H9 (cell line): ENCODE measurements around the gene BRSK1. TPM values are rescaled to one million over a fixed set of nuclear protein-coding genes. Genes with fewer than 3 reads are reported as not detected.

ENCODE experiments used
- DNase-seq: peaks from one replicate; pipeline ENCODE4 v3.0.0-alpha.2; 2017
- H2AFZ ChIP-seq: one replicate; pipeline ENCODE4 v1.6.1; 2013; ENCODE audit warnings: mild to moderate bottlenecking, low read length, control low read depth, moderate library complexity
- H2AK5ac ChIP-seq: 2 replicates; pipeline ENCODE4 v1.6.1; 2013; ENCODE audit warnings: low read length, control low read depth, mixed read lengths; ENCODE audit not compliant: insufficient read length
- H2BK120ac ChIP-seq: one replicate; pipeline ENCODE4 v1.6.1; 2013; ENCODE audit warnings: low read depth, mild to moderate bottlenecking, low read length, control low read depth, inconsistent platforms; ENCODE audit not compliant: poor library complexity, severe bottlenecking
- H2BK12ac ChIP-seq: 2 replicates; pipeline ENCODE4 v1.6.1; 2013; ENCODE audit warnings: low read length, control low read depth, mixed read lengths, low read depth; ENCODE audit not compliant: insufficient read length
- H2BK15ac ChIP-seq: 2 replicates; pipeline ENCODE4 v1.6.1; 2013; ENCODE audit warnings: low read depth, low read length, control low read depth
- H2BK20ac ChIP-seq: one replicate; pipeline ENCODE4 v1.6.1; 2013; ENCODE audit warnings: low read depth, mild to moderate bottlenecking, low read length, control low read depth, inconsistent platforms; ENCODE audit not compliant: poor library complexity, severe bottlenecking
- H2BK5ac ChIP-seq: 2 replicates; pipeline ENCODE4 v1.6.1; 2013; ENCODE audit warnings: low read length, control low read depth, mixed read lengths; ENCODE audit not compliant: insufficient read length
- H3K14ac ChIP-seq: 2 replicates; pipeline ENCODE4 v1.6.1; 2013; ENCODE audit warnings: low read length, control low read depth; ENCODE audit not compliant: insufficient read depth
- H3K18ac ChIP-seq: 2 replicates; pipeline ENCODE4 v1.6.1; 2013; ENCODE audit warnings: low read depth, mild to moderate bottlenecking, mixed read lengths, low read length, control low read depth; ENCODE audit not compliant: insufficient read length
- H3K23ac ChIP-seq: 2 replicates; pipeline ENCODE4 v1.6.1; 2013; ENCODE audit warnings: low read length, control low read depth, mixed read lengths, low read depth; ENCODE audit not compliant: insufficient read length
- H3K23me2 ChIP-seq: 2 replicates; pipeline ENCODE4 v1.6.1; 2013; ENCODE audit warnings: low read depth, mild to moderate bottlenecking, mixed read lengths, low read length, control low read depth; ENCODE audit not compliant: insufficient read length, poor library complexity, severe bottlenecking
- H3K27ac ChIP-seq: 2 replicates; pipeline ENCODE4 v1.5.1; 2013; ENCODE audit warnings: low read length, control low read depth, mixed read lengths, low read depth; ENCODE audit not compliant: insufficient read length
- H3K27me3 ChIP-seq: 2 replicates; pipeline ENCODE4 v1.6.1; 2013; ENCODE audit warnings: low read length, control low read depth, inconsistent platforms; ENCODE audit not compliant: insufficient read depth
- H3K4ac ChIP-seq: 2 replicates; pipeline ENCODE4 v1.6.1; 2013; ENCODE audit warnings: low read depth, mild to moderate bottlenecking, control low read depth, inconsistent platforms, low read length, moderate library complexity
- H3K4me1 ChIP-seq: 2 replicates; pipeline ENCODE4 v1.6.1; 2013; ENCODE audit warnings: low read length, control low read depth, inconsistent platforms; ENCODE audit not compliant: insufficient read depth
- H3K4me2 ChIP-seq: 2 replicates; pipeline ENCODE4 v1.6.1; 2013; ENCODE audit warnings: low read length, control low read depth, mixed read lengths; ENCODE audit not compliant: insufficient read length, insufficient read depth
- H3K56ac ChIP-seq: 2 replicates; pipeline ENCODE4 v1.6.1; 2013; ENCODE audit warnings: low read depth, mild to moderate bottlenecking, mixed read lengths, low read length, control low read depth; ENCODE audit not compliant: insufficient read length
- H3K79me1 ChIP-seq: 2 replicates; pipeline ENCODE4 v1.6.1; 2013; ENCODE audit warnings: low read depth, mild to moderate bottlenecking, moderate library complexity, low read length, control low read depth, inconsistent platforms; ENCODE audit not compliant: insufficient read depth, poor library complexity, severe bottlenecking
- H3K79me2 ChIP-seq: 2 replicates; pipeline ENCODE4 v1.6.1; 2013; ENCODE audit warnings: low read length, control low read depth, inconsistent platforms; ENCODE audit not compliant: insufficient read depth
- H3K9ac ChIP-seq: 2 replicates; pipeline ENCODE4 v1.6.1; 2013; ENCODE audit warnings: low read length, control low read depth, mixed read lengths; ENCODE audit not compliant: insufficient read length; ENCODE audit errors: extremely low read depth
- H3K9me3 ChIP-seq: one replicate; pipeline ENCODE4 v1.6.1; 2013; ENCODE audit warnings: low read depth, low read length, inconsistent platforms; ENCODE audit not compliant: control insufficient read depth
- H3T11ph ChIP-seq: one replicate; pipeline ENCODE4 v1.6.1; 2013; ENCODE audit warnings: mild to moderate bottlenecking, low read length, control low read depth, inconsistent platforms
- H4K20me1 ChIP-seq: one replicate; pipeline ENCODE4 v1.6.1; 2013; ENCODE audit not compliant: control insufficient read depth, insufficient read length, insufficient read depth
- H4K5ac ChIP-seq: 2 replicates; pipeline ENCODE4 v1.6.1; 2013; ENCODE audit warnings: low read depth, mild to moderate bottlenecking, mixed read lengths, low read length, control low read depth; ENCODE audit not compliant: insufficient read length
- H4K8ac ChIP-seq: replicated peaks from 2 replicates; pipeline ENCODE4 v1.6.1; 2013; ENCODE audit warnings: low read length, control low read depth, mixed read lengths, low read depth; ENCODE audit not compliant: insufficient read length
- H4K91ac ChIP-seq: 2 replicates; pipeline ENCODE4 v1.6.1; 2013; ENCODE audit warnings: low read depth, mild to moderate bottlenecking, moderate library complexity, mixed read lengths, low read length, control low read depth; ENCODE audit not compliant: insufficient read length
- H3K27ac Mint-ChIP-seq, 3 experiments: 2 replicates in 2 of 3; 3 replicates in 1 of 3; pipeline ENCODE4 v1.8.0; 2020 to 2021; ENCODE audit warnings: mixed read lengths in 3 of 3, mild to moderate bottlenecking in 1 of 3, moderate library complexity in 1 of 3
- H3K27me3 Mint-ChIP-seq: 2 replicates; pipeline ENCODE4 v1.8.0; 2021; ENCODE audit warnings: low read depth, mild to moderate bottlenecking, moderate library complexity, mixed read lengths
- H3K36me3 Mint-ChIP-seq, 3 experiments: 2 replicates in 2 of 3; 3 replicates in 1 of 3; pipeline ENCODE4 v1.8.0; 2020 to 2021; ENCODE audit warnings: low read depth in 3 of 3, mixed read lengths in 3 of 3; ENCODE audit not compliant: insufficient read depth in 1 of 3
- H3K4me1 Mint-ChIP-seq, 2 experiments: 2 replicates each; pipeline ENCODE4 v1.8.0; 2020; ENCODE audit warnings: mixed read lengths in 2 of 2
- H3K4me3 Mint-ChIP-seq, 2 experiments: 2 replicates in 1 of 2; 3 replicates in 1 of 2; pipeline ENCODE4 v1.8.0; 2020 to 2021; ENCODE audit warnings: mild to moderate bottlenecking in 2 of 2, mixed read lengths in 2 of 2, moderate library complexity in 1 of 2
- H3K9me3 Mint-ChIP-seq, 2 experiments: 2 replicates in 1 of 2; 3 replicates in 1 of 2; pipeline ENCODE4 v1.8.0; 2020; ENCODE audit warnings: mild to moderate bottlenecking in 2 of 2, mixed read lengths in 2 of 2, moderate library complexity in 1 of 2
- WGBS: extraction: QIAGEN DNeasy Blood & Tissue Kit; methylation state at CpG from one replicate; pipeline ENCODE4 v1.1.7; 2013; ENCODE audit warnings: missing lambda C conversion rate, low lambda C conversion rate, mixed read lengths; ENCODE audit not compliant: insufficient read length; ENCODE audit errors: extremely low coverage; 5-methylcytosine and 5-hydroxymethylcytosine counted together
- total RNA-seq: library from RNA; stranded (reverse); gene quantifications from 2 replicates; pipeline ENCODE4 v1.2.1, GENCODE V29; 2021
- TF ChIP-seq, protein P1 (sequence below): fragments of 200-600 bp; sonication (generic); conservative IDR thresholded peaks from 3 replicates; pipeline ENCODE4 v1.8.0; 2021; ENCODE audit warnings: antibody characterized with exemption, mild to moderate bottlenecking

BRSK1 gene
- total RNA-seq, 1 experiment from 2014 or later: 43.5 TPM

GRCh38 chr19:55353356-55353802, 69.6 kb downstream of the BRSK1 start:
- Histone ChIP-seq H3K4ac (no peak overlapping the region), H3K23me2 (peaks cover 9% of the 10 kb centered on the region), H3K4me2 (peak overlapping the region; percentile 65), H4K20me1 (no peaks in the 10 kb centered on the region), H2BK5ac (no peak overlapping the region), H3K14ac (no peak overlapping the region; the same call in 1 of the 2 replicates), H3K27me3 (peaks cover 17% of the 10 kb centered on the region; the same call in 1 of the 2 replicates), H3K4me1 (peaks cover 2% of the 10 kb centered on the region; the same call in 1 of the 2 replicates), H2BK12ac (no peak overlapping the region), H3K18ac (no peak overlapping the region), H3K79me1 (no peaks in the 10 kb centered on the region), H3T11ph (no peak overlapping the region), H2AFZ (no peak overlapping the region), H2BK15ac (no peak overlapping the region), H3K9ac (no peak overlapping the region), H3K23ac (no peak overlapping the region), H2BK120ac (no peak overlapping the region), H2AK5ac (no peak overlapping the region), H3K27ac (no peak overlapping the region), H2BK20ac (no peak overlapping the region), H3K9me3 (no peaks in the 10 kb centered on the region), H4K91ac (no peak overlapping the region), H4K5ac (no peak overlapping the region), H3K56ac (no peak overlapping the region), H4K8ac (no peak overlapping the region), H3K79me2 (no peaks in the 10 kb centered on the region)
- Mint-ChIP-seq H3K27ac (no peak overlapping the region), H3K4me1 (peaks cover 54 to 58% of the 10 kb centered on the region in 2 experiments), H3K36me3 (peaks cover 2 to 31% (median 6%) of the 10 kb centered on the region in 3 experiments; a peak in 5 of 7 replicates), H3K9me3 (no peaks in the 10 kb centered on the region; a peak in 1 of 5 replicates), H3K27me3 (peaks cover 75% of the 10 kb centered on the region), H3K4me3 (peak overlapping the region; percentile 60 to 85)
- no peak for DNase-seq
- TF ChIP-seq, protein P1, sequence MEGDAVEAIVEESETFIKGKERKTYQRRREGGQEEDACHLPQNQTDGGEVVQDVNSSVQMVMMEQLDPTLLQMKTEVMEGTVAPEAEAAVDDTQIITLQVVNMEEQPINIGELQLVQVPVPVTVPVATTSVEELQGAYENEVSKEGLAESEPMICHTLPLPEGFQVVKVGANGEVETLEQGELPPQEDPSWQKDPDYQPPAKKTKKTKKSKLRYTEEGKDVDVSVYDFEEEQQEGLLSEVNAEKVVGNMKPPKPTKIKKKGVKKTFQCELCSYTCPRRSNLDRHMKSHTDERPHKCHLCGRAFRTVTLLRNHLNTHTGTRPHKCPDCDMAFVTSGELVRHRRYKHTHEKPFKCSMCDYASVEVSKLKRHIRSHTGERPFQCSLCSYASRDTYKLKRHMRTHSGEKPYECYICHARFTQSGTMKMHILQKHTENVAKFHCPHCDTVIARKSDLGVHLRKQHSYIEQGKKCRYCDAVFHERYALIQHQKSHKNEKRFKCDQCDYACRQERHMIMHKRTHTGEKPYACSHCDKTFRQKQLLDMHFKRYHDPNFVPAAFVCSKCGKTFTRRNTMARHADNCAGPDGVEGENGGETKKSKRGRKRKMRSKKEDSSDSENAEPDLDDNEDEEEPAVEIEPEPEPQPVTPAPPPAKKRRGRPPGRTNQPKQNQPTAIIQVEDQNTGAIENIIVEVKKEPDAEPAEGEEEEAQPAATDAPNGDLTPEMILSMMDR: no peak
- no CpG with 5 or more reads among the region's 24 CpGs for WGBS
